Natural killer cell (primary cell): ENCODE results near the gene CRTC1. TPM values are rescaled to one million over a fixed set of nuclear protein-coding genes. Genes with fewer than 3 reads are reported as not detected.

Experiments
- ATAC-seq, 3 donors: fragments of 150-1000 bp in 2 of 3; fragments of 200-7000 bp in 1 of 3; cut with Tn5 transposase; 1 replicate in 1 of 3; 2 replicates in 2 of 3; pipeline ENCODE4 v1.10.0; 2021; ENCODE audit warnings: mild to moderate bottlenecking in 2 of 3, moderate library complexity in 2 of 3
- DNase-seq, 2 donors: peaks; one replicate each; pipeline versions ENCODE4 v3.0.0 to v3.0.0-alpha.2; 2013 to 2021; ENCODE audit warnings: mixed read lengths in 1 of 2
- H3K27ac ChIP-seq: one replicate; pipeline ENCODE4 v1.5.1; 2013; ENCODE audit warnings: mild to moderate bottlenecking, low read length
- H3K27me3 ChIP-seq: one replicate; pipeline ENCODE4 v1.6.1; 2013; ENCODE audit warnings: low read length; ENCODE audit not compliant: control insufficient read depth, insufficient read depth
- H3K36me3 ChIP-seq: one replicate; pipeline ENCODE4 v1.6.1; 2013; ENCODE audit warnings: low read length; ENCODE audit not compliant: control insufficient read depth, insufficient read depth
- H3K4me1 ChIP-seq: one replicate; pipeline ENCODE4 v1.6.1; 2013; ENCODE audit warnings: low read length; ENCODE audit not compliant: control insufficient read depth, insufficient read depth
- H3K4me3 ChIP-seq: one replicate; pipeline ENCODE4 v1.5.1; 2013; ENCODE audit warnings: low read length
- H3K9me3 ChIP-seq: one replicate; pipeline ENCODE4 v1.6.1; 2013; ENCODE audit warnings: low read length; ENCODE audit not compliant: control insufficient read depth, insufficient read depth
- H3K27ac Mint-ChIP-seq, 2 donors: one replicate each; pipeline ENCODE4 v1.8.0; 2022; ENCODE audit warnings: mild to moderate bottlenecking in 2 of 2, mixed read lengths in 2 of 2, moderate library complexity in 1 of 2
- H3K27me3 Mint-ChIP-seq, 2 donors: one replicate each; pipeline ENCODE4 v1.8.0; 2022; ENCODE audit warnings: low read depth in 2 of 2, mixed read lengths in 2 of 2
- H3K36me3 Mint-ChIP-seq: one replicate; pipeline ENCODE4 v1.8.0; 2022; ENCODE audit warnings: mixed read lengths
- H3K4me1 Mint-ChIP-seq, 2 donors: one replicate each; pipeline ENCODE4 v1.8.0; 2022; ENCODE audit warnings: mixed read lengths in 2 of 2
- H3K4me3 Mint-ChIP-seq: one replicate; pipeline ENCODE4 v1.8.0; 2022; ENCODE audit warnings: mild to moderate bottlenecking, moderate library complexity, mixed read lengths
- H3K9me3 Mint-ChIP-seq, 2 donors: one replicate each; pipeline ENCODE4 v1.8.0; 2022; ENCODE audit warnings: mixed read lengths in 2 of 2
- WGBS: methylation state at CpG from one replicate; pipeline ENCODE4 v1.1.7; 2013; ENCODE audit warnings: missing lambda C conversion rate; ENCODE audit not compliant: insufficient coverage; 5-methylcytosine and 5-hydroxymethylcytosine counted together
- intact Hi-C: fragments of 100-400 bp; cut with micrococcal nuclease; formaldehyde crosslinking; loops from one replicate; pipeline ENCODE4 v1.14.2; 2022
- total RNA-seq, 4 donors: library from RNA; stranded (reverse); fragments of 120-200 nt in 1 of 4; gene quantifications; one replicate each; pipeline versions ENCODE4 v1.2.3 to v1.2.4, GENCODE V29; 2013 to 2022
- TF ChIP-seq, protein P1 (sequence below): fragments of 200-600 bp; IDR thresholded peaks from one replicate; pipeline ENCODE4 v1.8.0; 2022; ENCODE audit warnings: antibody characterized with exemption

Gene CRTC1
- total RNA-seq, 3 donors from 2014 or later (not counting 1 experiment from before 2014, with no cell fraction given) = 14.1 to 17.0 (median 14.3) TPM

DNA sequence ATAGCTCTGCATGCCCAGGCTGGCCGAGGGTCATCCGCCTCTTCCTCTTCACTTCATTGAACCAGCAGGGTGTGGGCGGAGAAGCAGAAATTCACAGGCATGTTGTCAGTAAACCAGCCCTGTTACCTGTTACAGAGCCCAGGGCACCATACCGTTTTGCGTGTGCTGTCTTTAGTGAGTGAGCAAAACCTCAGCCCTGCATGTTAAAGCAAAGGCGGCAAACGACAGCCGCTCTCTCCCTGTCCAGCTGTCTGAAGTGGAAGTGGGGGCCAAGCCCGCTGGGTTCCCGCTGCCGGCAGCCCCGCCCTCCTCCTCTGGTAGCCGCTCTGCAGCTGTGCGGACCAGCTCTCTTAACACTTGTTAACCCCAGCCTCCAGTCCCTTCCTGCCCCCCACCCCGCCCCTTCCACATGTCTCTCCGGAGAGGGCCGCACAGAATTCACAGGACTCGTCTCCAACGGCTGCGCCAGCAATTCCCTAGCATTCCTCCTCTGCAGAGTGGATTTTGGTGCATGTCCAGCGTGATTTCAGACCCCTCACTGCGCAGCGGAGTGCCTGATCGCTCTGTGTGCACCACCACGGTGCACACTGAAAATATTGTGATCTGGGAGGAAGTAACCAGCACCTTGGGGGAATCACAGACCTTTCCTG, 34.0 kb upstream of the CRTC1 start:
- WGBS = 16% methylated on average over 25 of the region's 25 CpGs
- no peaks in the 10 kb centered on the region for H3K9me3 ChIP-seq
- intact Hi-C loops = no loop called here
- DNase-seq (no peak), ATAC-seq (peak; percentile 79 to 86 (median 85))
- Mint-ChIP-seq H3K27ac (peak overlapping the region; percentile 41 to 86), H3K9me3 (peaks cover 0 to 4% of the 10 kb centered on the region in 2 donors), H3K36me3 (no peaks in the 10 kb centered on the region), H3K27me3 (no peaks in the 10 kb centered on the region), H3K4me3 (peak overlapping the region; percentile 83), H3K4me1 (peaks cover 17 to 47% of the 10 kb centered on the region in 2 donors)
- H3K4me3 ChIP-seq = peak overlapping the region; percentile 1
- H3K27me3 ChIP-seq = no peaks in the 10 kb centered on the region
- peaks cover 35% of the 10 kb centered on the region for H3K4me1 ChIP-seq
- TF ChIP-seq, protein P1, sequence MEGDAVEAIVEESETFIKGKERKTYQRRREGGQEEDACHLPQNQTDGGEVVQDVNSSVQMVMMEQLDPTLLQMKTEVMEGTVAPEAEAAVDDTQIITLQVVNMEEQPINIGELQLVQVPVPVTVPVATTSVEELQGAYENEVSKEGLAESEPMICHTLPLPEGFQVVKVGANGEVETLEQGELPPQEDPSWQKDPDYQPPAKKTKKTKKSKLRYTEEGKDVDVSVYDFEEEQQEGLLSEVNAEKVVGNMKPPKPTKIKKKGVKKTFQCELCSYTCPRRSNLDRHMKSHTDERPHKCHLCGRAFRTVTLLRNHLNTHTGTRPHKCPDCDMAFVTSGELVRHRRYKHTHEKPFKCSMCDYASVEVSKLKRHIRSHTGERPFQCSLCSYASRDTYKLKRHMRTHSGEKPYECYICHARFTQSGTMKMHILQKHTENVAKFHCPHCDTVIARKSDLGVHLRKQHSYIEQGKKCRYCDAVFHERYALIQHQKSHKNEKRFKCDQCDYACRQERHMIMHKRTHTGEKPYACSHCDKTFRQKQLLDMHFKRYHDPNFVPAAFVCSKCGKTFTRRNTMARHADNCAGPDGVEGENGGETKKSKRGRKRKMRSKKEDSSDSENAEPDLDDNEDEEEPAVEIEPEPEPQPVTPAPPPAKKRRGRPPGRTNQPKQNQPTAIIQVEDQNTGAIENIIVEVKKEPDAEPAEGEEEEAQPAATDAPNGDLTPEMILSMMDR = no peak
- peak overlapping the region; percentile 6 for H3K27ac ChIP-seq
- no peaks in the 10 kb centered on the region for H3K36me3 ChIP-seq

GRCh38 chr19:18650021-18650390, 33.5 kb upstream of the CRTC1 start:
- intact Hi-C loops = no loop called here
- Mint-ChIP-seq H3K27me3 (no peaks in the 10 kb centered on the region), H3K27ac (peak overlapping the region; percentile 41 to 86), H3K36me3 (no peaks in the 10 kb centered on the region), H3K4me1 (peaks cover 17 to 49% of the 10 kb centered on the region in 2 donors), H3K9me3 (peaks cover 0 to 4% of the 10 kb centered on the region in 2 donors), H3K4me3 (peak overlapping the region; percentile 83)
- ATAC-seq (peak in 1 of 3 donors; percentile 6), DNase-seq (no peak)
- H3K36me3 ChIP-seq = no peaks in the 10 kb centered on the region
- H3K4me3 ChIP-seq = peak overlapping the region; percentile 1
- 36% methylated on average over 17 of the region's 17 CpGs for WGBS
- H3K9me3 ChIP-seq = no peaks in the 10 kb centered on the region
- TF ChIP-seq, protein P1 = no peak
- H3K4me1 ChIP-seq = peaks cover 32% of the 10 kb centered on the region
- no peaks in the 10 kb centered on the region for H3K27me3 ChIP-seq
- peak overlapping the region; percentile 6 for H3K27ac ChIP-seq

DNA sequence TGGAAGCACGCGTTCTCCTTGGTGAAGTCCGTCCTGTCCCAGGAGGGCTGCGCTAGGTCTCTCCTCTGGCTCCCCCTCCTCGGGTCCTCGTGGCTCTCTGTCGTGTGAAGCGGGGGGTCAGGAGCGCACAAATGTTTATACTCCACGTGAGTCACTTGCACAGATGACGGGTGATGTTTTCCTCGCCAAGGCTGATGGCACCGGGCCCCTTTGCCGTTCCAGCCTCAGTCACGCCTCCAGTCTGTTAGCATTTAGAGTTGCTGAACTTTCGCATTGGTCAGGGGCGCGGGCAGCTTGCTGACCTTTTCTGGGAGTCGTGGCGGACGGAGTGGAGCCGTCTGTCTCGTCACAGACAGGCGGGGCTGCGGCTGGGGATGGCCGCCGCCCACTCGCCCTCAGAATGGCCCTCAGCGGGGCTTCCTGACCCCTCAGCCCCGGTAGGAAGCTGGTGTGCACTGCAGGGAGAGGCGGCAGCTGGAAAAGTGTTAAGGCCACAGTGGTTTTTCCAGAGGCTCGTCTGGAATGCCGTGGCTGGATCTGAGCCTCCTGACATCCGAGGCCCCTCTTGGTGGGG, 32.9 kb upstream of the CRTC1 start:
- peak overlapping the region; percentile 13 for H3K4me3 Mint-ChIP-seq
- 92% methylated on average over 34 of the region's 34 CpGs for WGBS

More for the DNA sequence above, 32.9 kb upstream of the CRTC1 start:
- Mint-ChIP-seq H3K9me3 (peaks cover 0 to 4% of the 10 kb centered on the region in 2 donors), H3K36me3 (no peaks in the 10 kb centered on the region), H3K27ac (peak overlapping the region in 1 of 2 donors; percentile 86), H3K4me1 (peaks cover 17 to 49% of the 10 kb centered on the region in 2 donors), H3K27me3 (no peaks in the 10 kb centered on the region)
- TF ChIP-seq, protein P1 = no peak
- ATAC-seq (no peak), DNase-seq (no peak)
- Histone ChIP-seq H3K27ac (peak overlapping the region; percentile 6), H3K27me3 (no peaks in the 10 kb centered on the region), H3K4me3 (no peak overlapping the region), H3K9me3 (no peaks in the 10 kb centered on the region), H3K4me1 (peaks cover 32% of the 10 kb centered on the region), H3K36me3 (no peaks in the 10 kb centered on the region)
- intact Hi-C loops = no loop called here
